ENCODE results near the gene ABLIM1.

ABLIM1 gene

GRCh38 chr10:114526126-114526503, 132.0 kb downstream of the ABLIM1 start:
- peak overlapping the region; percentile 71 for H3K4me3 ChIP-seq (ENCODE audit: low read depth, low read length)
- TF ChIP-seq, protein P1, sequence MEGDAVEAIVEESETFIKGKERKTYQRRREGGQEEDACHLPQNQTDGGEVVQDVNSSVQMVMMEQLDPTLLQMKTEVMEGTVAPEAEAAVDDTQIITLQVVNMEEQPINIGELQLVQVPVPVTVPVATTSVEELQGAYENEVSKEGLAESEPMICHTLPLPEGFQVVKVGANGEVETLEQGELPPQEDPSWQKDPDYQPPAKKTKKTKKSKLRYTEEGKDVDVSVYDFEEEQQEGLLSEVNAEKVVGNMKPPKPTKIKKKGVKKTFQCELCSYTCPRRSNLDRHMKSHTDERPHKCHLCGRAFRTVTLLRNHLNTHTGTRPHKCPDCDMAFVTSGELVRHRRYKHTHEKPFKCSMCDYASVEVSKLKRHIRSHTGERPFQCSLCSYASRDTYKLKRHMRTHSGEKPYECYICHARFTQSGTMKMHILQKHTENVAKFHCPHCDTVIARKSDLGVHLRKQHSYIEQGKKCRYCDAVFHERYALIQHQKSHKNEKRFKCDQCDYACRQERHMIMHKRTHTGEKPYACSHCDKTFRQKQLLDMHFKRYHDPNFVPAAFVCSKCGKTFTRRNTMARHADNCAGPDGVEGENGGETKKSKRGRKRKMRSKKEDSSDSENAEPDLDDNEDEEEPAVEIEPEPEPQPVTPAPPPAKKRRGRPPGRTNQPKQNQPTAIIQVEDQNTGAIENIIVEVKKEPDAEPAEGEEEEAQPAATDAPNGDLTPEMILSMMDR (IDR thresholded peaks at IDR 0.05; ENCODE audit: insufficient read depth, low read depth, low read length, missing control alignments), result no peak
- peak; percentile 62 for DNase-seq (ENCODE audit: low read depth)

DNA sequence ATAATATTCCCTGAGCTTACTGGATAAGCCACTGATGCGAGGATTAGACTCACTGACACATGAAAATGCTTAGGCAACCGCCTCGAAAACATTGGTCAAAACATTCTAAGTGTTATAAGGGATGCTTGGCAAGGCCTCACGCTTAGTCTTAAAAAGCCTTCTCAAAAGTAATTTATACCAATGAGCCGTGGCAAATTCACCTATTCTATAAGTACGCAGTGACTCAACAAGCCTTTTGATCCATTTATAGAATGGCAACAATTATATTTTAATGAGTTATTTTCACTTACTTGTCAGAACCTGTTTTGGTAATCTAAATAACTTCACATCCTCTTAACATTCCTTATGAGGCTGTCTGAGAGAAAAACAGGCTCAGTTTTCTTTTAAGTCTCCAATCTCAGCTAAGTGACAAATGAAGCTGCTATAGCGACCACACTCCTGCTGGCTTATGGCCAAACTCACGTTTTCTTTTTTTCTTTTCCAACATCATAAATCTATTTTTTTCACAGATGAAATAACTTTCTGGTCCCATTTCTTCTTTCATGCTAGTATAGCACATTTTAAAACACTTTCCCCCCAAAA, 132.6 kb downstream of the ABLIM1 start:
- peak; percentile 32 for DNase-seq (ENCODE audit: low read depth)
- TF ChIP-seq, protein P1 (IDR thresholded peaks at IDR 0.05; ENCODE audit: insufficient read depth, low read depth, low read length, missing control alignments), result no peak
- peak overlapping the region; percentile 71 for H3K4me3 ChIP-seq (ENCODE audit: low read depth, low read length)

GRCh38 chr10:114523876-114524275, 134.2 kb downstream of the ABLIM1 start:
- no peak overlapping the region for H3K4me3 ChIP-seq (ENCODE audit: low read depth, low read length)
- DNase-seq (ENCODE audit: low read depth), result no peak
- TF ChIP-seq, protein P1 (IDR thresholded peaks at IDR 0.05; ENCODE audit: insufficient read depth, low read depth, low read length, missing control alignments), result no peak

GRCh38 chr10:114521255-114521654, 136.8 kb downstream of the ABLIM1 start:
- DNase-seq (ENCODE audit: low read depth), result no peak
- no peak overlapping the region for H3K4me3 ChIP-seq (ENCODE audit: low read depth, low read length)
- TF ChIP-seq, protein P1 (IDR thresholded peaks at IDR 0.05; ENCODE audit: insufficient read depth, low read depth, low read length, missing control alignments), result no peak

DNA sequence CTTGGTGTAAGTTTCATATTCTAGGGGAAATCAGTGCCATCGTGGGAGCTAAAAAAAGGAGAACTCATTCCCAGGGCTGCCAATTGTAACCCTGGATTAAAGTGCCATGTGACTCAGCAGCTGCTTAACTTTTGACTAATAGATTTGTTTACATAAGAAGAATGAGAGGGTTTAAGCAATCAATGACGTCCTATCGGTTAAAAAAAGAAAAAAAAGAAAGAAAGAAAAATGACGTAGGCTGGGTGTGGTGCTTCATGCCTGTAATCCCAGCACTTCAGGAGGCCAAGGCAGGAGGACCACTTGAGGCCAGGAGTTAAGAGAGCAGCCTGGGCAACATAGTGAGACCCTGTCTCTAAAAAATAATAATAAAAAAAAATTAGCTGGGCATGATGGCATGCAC, 137.6 kb downstream of the ABLIM1 start:
- no peak overlapping the region for H3K4me3 ChIP-seq (ENCODE audit: low read depth, low read length)
- TF ChIP-seq, protein P1 (IDR thresholded peaks at IDR 0.05; ENCODE audit: insufficient read depth, low read depth, low read length, missing control alignments), result no peak
- no peak for DNase-seq (ENCODE audit: low read depth)

- no peak overlapping the region for H3K4me3 ChIP-seq (ENCODE audit: low read depth, low read length)
- TF ChIP-seq, protein P1 (IDR thresholded peaks at IDR 0.05; ENCODE audit: insufficient read depth, low read depth, low read length, missing control alignments), result no peak
- no peak for DNase-seq (ENCODE audit: low read depth)
Measured at GRCh38 chr10:114519756-114520293, 138.2 kb downstream of the ABLIM1 start.

GRCh38 chr10:114519306-114519669, 138.8 kb downstream of the ABLIM1 start:
- TF ChIP-seq, protein P1 (IDR thresholded peaks at IDR 0.05; ENCODE audit: insufficient read depth, low read depth, low read length, missing control alignments), result no peak
- H3K4me3 ChIP-seq (ENCODE audit: low read depth, low read length), result no peak overlapping the region
- no peak for DNase-seq (ENCODE audit: low read depth)

All from GM12865 (cell line).